Measurements from ENCODE around the gene TUBAL3.
"Not testable (repeated sequence)": the region's sequence is repeated elsewhere in the genome, so short reads cannot be mapped to it uniquely, and the experiment has no call there.

The TUBAL3 gene

DNA sequence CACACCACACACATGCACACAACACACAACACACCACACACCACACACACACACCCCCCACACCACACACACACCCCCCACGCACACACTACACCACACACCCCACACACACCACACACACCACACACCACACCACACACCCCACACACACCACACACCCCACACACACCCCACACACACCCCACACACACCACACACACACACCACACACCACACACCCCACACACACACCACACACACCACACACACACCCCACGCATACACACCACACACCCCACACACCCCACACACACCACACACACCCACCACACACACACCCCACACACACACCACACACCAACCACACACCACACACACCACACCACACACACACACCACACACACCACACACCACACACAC is 23.4 kb downstream of the TUBAL3 start:
- H3K4me3 Mint-ChIP-seq: no peak overlapping the region
- no peaks in the 10 kb centered on the region for H3K36me3 Mint-ChIP-seq (ENCODE audit: low read depth)
- peaks cover 3% of the 10 kb centered on the region for H3K27me3 Mint-ChIP-seq (ENCODE audit: low read depth)
- no peaks in the 10 kb centered on the region for H3K9me3 Mint-ChIP-seq
- DNase-seq (ENCODE audit: low spot score): no peak
- H3K27ac Mint-ChIP-seq: no peak overlapping the region
- H3K4me1 Mint-ChIP-seq (ENCODE audit: low read depth): no peaks in the 10 kb centered on the region

DNA sequence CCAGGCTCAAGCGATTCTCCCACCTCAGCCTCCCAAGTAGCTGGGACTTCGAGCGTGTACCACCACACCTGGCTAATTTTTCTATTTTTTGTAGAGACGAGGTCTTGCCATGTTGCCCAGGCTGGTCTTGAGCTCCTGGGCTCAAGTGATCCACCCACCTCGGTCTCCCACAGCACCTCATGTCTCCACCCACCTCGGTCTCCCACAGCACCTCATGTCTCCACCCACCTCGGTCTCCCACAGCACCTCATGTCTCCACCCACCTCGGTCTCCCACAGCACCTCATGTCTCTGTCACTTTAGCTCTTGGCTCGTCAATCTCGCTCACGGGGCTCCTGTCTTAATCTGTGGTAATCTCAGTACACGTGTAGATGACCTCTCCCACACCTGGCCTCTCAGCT is 24.2 kb downstream of the TUBAL3 start:
- not testable (repeated sequence) for H3K36me3 Mint-ChIP-seq (ENCODE audit: low read depth); H3K27me3 Mint-ChIP-seq (ENCODE audit: low read depth); H3K9me3 Mint-ChIP-seq; DNase-seq (ENCODE audit: low spot score); H3K27ac Mint-ChIP-seq; H3K4me1 Mint-ChIP-seq (ENCODE audit: low read depth); H3K4me3 Mint-ChIP-seq

- H3K4me1 Mint-ChIP-seq (ENCODE audit: low read depth); H3K9me3 Mint-ChIP-seq; H3K36me3 Mint-ChIP-seq (ENCODE audit: low read depth); H3K27ac Mint-ChIP-seq; DNase-seq (ENCODE audit: low spot score); H3K27me3 Mint-ChIP-seq (ENCODE audit: low read depth); H3K4me3 Mint-ChIP-seq: not testable (repeated sequence)
Measured at GRCh38 chr10:5379202-5379601, 25.4 kb downstream of the TUBAL3 start.

DNA sequence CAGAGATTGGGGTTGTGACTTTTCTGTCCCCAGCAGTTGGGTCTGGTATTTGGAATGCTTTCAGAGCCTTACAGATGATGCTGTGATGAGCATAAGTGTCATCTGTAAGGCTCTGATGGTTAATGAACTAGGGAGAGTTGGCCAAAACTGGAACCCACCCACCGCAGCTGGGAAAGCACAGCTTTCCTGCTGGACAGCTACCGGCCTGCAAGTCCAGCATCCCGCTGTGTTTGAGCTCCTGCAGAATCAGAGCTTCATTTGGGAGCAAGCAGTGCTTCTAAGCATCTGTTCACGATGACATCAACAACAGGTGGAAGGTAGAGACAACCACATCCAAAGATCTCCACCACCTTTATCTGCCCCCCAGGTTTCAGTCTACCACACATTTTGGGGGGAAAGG is 28.2 kb downstream of the TUBAL3 start:
- H3K4me3 Mint-ChIP-seq: no peak overlapping the region
- H3K4me1 Mint-ChIP-seq (ENCODE audit: low read depth): no peaks in the 10 kb centered on the region
- no peak overlapping the region for H3K27ac Mint-ChIP-seq
- H3K9me3 Mint-ChIP-seq: no peaks in the 10 kb centered on the region
- peaks cover 3% of the 10 kb centered on the region for H3K27me3 Mint-ChIP-seq (ENCODE audit: low read depth)
- DNase-seq (ENCODE audit: low spot score): no peak
- no peaks in the 10 kb centered on the region for H3K36me3 Mint-ChIP-seq (ENCODE audit: low read depth)

GRCh38 chr10:5373891-5374611 is 30.6 kb downstream of the TUBAL3 start:
- Mint-ChIP-seq H3K27ac (no peak overlapping the region), H3K36me3 (ENCODE audit: low read depth) (no peaks in the 10 kb centered on the region), H3K9me3 (peaks cover 18% of the 10 kb centered on the region), H3K27me3 (ENCODE audit: low read depth) (no peaks in the 10 kb centered on the region), H3K4me3 (no peak overlapping the region), H3K4me1 (ENCODE audit: low read depth) (no peaks in the 10 kb centered on the region)
- no peak for DNase-seq (ENCODE audit: low spot score)

DNA sequence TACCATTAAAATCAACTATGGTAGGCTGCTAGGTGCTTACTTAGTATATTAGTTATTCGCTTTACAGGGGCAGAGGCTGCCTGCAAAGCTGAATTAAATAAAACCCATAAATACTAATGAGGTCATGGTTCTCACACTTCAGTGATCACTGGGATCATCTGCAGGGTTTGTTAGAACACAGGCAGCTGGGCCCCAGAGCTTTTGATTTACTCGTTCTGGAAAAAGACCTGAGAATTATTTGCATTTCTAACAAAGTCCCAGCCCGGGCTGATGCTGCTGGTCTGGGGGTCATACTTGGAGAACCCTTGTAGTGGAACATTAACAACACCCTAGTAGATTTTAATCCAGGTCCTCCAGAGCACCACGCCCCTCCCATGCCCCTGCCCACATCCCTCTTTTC is 31.3 kb downstream of the TUBAL3 start:
- Mint-ChIP-seq H3K27me3 (ENCODE audit: low read depth) (no peaks in the 10 kb centered on the region), H3K4me1 (ENCODE audit: low read depth) (no peaks in the 10 kb centered on the region), H3K36me3 (ENCODE audit: low read depth) (no peaks in the 10 kb centered on the region), H3K27ac (no peak overlapping the region), H3K9me3 (peaks cover 18% of the 10 kb centered on the region), H3K4me3 (no peak overlapping the region)
- no peak for DNase-seq (ENCODE audit: low spot score)

DNA sequence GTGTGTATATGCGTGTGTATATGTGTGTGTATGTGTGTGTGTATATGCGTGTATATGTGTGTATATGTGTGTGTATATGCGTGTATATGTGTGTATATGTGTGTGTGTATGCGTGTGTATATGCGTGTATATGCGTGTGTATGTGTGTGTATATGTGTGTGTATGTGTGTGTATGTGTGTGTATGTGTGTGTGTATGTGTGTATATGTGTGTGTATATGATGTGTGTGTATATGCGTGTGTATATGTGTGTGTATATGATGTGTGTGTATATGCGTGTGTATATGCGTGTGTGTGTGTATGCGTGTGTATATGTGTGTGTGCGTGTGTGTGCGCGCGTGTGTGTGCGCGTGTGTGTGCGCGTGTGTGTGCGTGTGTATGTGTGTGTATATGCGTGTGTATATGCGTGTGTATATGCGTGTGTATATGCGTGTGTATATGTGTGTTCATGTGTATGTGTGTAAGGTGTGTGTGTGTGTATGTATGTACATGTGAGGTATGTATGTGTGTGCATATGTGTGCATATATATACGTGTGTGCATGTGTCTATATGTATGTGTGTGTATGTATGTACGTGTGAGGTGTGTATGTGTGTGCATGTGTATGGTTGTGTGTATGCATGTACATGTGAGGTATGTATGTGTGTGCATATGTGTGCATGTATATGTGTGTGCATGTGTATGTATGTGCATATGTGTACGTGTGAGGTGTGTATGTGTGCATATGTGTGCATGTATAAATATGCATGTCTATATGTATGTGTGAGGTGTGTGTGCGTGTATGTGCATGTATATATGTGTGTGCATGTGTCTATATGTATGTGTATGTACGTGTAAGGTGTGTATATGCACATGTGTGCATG is 33.9 kb downstream of the TUBAL3 start:
- no peak for DNase-seq (ENCODE audit: low spot score)
- no peak overlapping the region for H3K4me3 Mint-ChIP-seq
- H3K9me3 Mint-ChIP-seq: peaks cover 18% of the 10 kb centered on the region
- H3K27ac Mint-ChIP-seq: no peak overlapping the region
- peaks cover 15% of the 10 kb centered on the region for H3K27me3 Mint-ChIP-seq (ENCODE audit: low read depth)
- no peaks in the 10 kb centered on the region for H3K36me3 Mint-ChIP-seq (ENCODE audit: low read depth)
- H3K4me1 Mint-ChIP-seq (ENCODE audit: low read depth): no peaks in the 10 kb centered on the region

DNA sequence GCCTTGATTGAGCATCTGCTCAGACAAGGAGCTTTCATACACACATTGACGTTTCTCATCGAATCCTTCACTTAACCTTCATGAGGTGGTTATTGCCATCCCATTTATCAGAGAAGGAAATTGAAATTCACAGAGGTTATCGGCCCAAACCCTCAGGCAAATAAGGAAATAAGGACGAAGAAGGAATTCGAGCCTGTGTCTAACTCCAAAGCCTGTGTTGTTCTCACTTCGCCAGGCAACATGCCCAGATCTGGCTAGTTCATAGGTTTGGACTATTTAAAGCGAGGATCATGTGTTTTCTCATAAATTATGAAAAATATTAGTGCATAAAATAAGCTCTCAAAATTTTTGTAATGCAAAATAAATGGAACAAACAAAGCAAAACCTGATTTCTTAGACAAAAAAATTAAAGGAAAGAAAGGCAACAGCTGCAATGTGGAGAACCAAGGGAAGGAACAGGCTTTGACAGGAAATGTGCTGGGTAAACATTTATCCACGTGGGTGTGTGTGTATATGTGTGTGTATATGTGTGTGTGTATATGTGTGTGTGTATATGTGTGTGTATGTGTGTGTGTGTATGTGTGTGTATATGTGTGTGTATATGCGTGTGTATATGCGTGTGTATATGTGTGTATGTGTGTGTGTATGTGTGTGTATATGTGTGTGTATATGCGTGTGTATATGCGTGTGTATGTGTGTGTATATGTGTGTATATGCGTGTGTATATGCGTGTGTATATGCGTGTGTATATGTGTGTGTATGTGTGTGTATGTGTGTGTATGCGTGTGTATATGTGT is 35.1 kb downstream of the TUBAL3 start:
- no peak overlapping the region for H3K27ac Mint-ChIP-seq
- no peaks in the 10 kb centered on the region for H3K4me1 Mint-ChIP-seq (ENCODE audit: low read depth)

DNA sequence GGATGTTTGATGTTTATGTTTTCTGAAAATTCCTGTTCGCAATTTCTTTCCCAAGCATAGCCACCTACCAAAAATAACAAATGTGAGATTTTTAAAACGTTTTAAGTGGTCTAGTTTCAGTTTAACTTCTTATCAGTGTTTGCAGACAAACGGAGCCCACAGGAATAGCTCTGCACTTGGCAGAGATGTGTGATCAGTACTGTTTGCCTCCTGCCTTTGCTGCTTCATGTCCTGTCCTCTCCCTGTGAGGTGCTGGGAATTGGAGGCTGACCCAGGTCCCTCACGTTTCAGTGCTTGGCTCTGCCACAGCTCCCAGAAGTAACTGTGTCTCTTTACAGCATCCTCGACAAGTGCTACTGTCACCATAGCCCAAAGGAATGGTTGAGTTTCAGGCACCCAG is 38.7 kb downstream of the TUBAL3 start:
- Mint-ChIP-seq H3K4me1 (ENCODE audit: low read depth) (no peaks in the 10 kb centered on the region), H3K9me3 (peaks cover 15% of the 10 kb centered on the region), H3K27me3 (ENCODE audit: low read depth) (peaks cover 22% of the 10 kb centered on the region), H3K36me3 (ENCODE audit: low read depth) (no peaks in the 10 kb centered on the region), H3K27ac (no peak overlapping the region), H3K4me3 (no peak overlapping the region)
- no peak for DNase-seq (ENCODE audit: low spot score)

More for the DNA sequence above, 35.1 kb downstream of the TUBAL3 start:
- Mint-ChIP-seq H3K4me3 (no peak overlapping the region), H3K27me3 (ENCODE audit: low read depth) (peaks cover 15% of the 10 kb centered on the region), H3K36me3 (ENCODE audit: low read depth) (no peaks in the 10 kb centered on the region), H3K9me3 (peaks cover 18% of the 10 kb centered on the region)
- no peak for DNase-seq (ENCODE audit: low spot score)

DNA sequence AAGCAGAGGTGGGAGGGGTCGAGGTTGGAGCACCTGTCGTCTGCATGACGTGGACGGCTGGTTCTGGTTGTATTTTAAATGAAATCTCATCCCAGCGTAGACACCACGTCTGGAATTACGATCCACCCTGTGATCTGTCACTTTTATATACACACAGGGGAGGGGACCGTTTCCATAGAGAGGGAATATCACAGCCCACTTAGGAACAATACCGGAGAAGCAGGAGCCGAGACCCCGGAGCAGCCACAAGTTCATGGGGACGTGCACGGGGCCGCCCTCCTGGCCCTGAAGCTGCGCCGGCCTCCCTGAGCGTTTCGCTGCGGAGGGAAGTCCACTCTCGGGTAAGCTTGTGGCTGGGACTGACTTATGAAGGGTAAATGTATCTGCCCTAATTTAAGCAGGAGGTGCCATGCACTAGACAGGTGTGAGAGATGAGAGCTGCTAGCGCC is 39.7 kb downstream of the TUBAL3 start, which contains the start of gene UCN3:
Gene UCN3 (plus strand): TSS at position 77 of the 449 bp plus-strand sequence. CDS start 8,755 bp downstream, outside the sequence.
- Mint-ChIP-seq H3K9me3 (peaks cover 7% of the 10 kb centered on the region), H3K4me1 (ENCODE audit: low read depth) (no peaks in the 10 kb centered on the region), H3K4me3 (no peak within 1 kb of the TSS), H3K27me3 (ENCODE audit: low read depth) (peaks cover 26% of the 10 kb centered on the region), H3K36me3 (ENCODE audit: low read depth) (no peaks in the 10 kb centered on the region), H3K27ac (no peak within 1 kb of the TSS)
- DNase-seq (ENCODE audit: low spot score): no peak

GRCh38 chr10:5364374-5364773 is 40.3 kb downstream of the TUBAL3 start:
- H3K4me3 Mint-ChIP-seq: no peak overlapping the region
- peaks cover 26% of the 10 kb centered on the region for H3K27me3 Mint-ChIP-seq (ENCODE audit: low read depth)
- no peak overlapping the region for H3K27ac Mint-ChIP-seq
- peaks cover 2% of the 10 kb centered on the region for H3K9me3 Mint-ChIP-seq
- no peak for DNase-seq (ENCODE audit: low spot score)
- no peaks in the 10 kb centered on the region for H3K4me1 Mint-ChIP-seq (ENCODE audit: low read depth)
- no peaks in the 10 kb centered on the region for H3K36me3 Mint-ChIP-seq (ENCODE audit: low read depth)

DNA sequence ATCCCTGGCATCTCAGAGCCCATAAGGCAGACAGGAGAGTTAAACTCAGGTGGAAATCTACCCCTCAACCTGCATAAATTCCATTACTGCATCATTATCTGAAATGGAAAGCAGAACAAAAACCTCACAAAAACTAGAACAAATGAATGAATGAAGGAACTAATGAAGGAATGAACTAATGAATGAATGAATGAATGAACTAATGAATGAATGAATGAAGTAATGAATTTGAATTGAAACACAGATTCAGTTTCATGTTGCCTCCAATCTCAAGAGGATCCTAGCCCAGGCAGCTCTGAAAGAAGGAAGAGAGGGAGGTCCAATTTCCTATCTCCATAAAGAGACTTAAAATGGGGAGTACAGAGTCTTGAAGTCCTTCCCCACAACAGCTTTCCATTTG is 41.8 kb downstream of the TUBAL3 start:
- Mint-ChIP-seq H3K4me3 (no peak overlapping the region), H3K36me3 (ENCODE audit: low read depth) (no peaks in the 10 kb centered on the region), H3K9me3 (no peaks in the 10 kb centered on the region), H3K4me1 (ENCODE audit: low read depth) (no peaks in the 10 kb centered on the region), H3K27ac (no peak overlapping the region), H3K27me3 (ENCODE audit: low read depth) (peaks cover 31% of the 10 kb centered on the region)
- no peak for DNase-seq (ENCODE audit: low spot score)

DNA sequence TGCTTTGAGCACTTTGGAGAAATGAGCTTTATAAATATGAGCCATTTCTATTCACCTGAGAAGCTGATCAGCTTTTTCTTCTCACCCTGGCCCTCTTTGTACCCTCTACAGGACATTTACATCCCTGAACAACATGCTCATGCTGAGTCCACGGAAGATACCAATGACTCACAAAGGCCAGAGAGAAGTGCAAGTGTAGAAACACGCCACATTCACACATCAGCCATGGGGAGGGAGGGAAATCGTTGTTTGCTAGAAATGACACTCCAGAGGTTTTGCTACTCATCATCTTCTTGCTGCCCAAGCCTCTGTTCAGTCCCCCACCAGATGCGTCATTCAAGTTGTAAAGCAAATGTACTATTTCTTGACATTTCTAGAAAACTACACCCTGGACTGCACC is 42.7 kb downstream of the TUBAL3 start:
- Mint-ChIP-seq H3K9me3 (no peaks in the 10 kb centered on the region), H3K4me1 (ENCODE audit: low read depth) (no peaks in the 10 kb centered on the region), H3K36me3 (ENCODE audit: low read depth) (no peaks in the 10 kb centered on the region), H3K27ac (no peak overlapping the region), H3K27me3 (ENCODE audit: low read depth) (peaks cover 24% of the 10 kb centered on the region), H3K4me3 (no peak overlapping the region)
- no peak for DNase-seq (ENCODE audit: low spot score)
